Pulmonary artery endothelial cell (primary cell): Measurements from ENCODE around the gene SLC25A39. TPM values are rescaled to one million over a fixed set of nuclear protein-coding genes. Genes with fewer than 3 reads are reported as not detected.

Experiments
- DNase-seq: peaks from one replicate; pipeline ENCODE4 v3.0.0-alpha.2; 2011; ENCODE audit warnings: low read depth, low spot score
- total RNA-seq: library from RNA; depleted of rRNA; stranded (reverse); fragments of >200 nt; gene quantifications from 2 replicates; pipeline ENCODE4 v1.2.3, GENCODE V29; 2014

Gene SLC25A39
- total RNA-seq, 1 donor from 2014 or later: 78.9 TPM

GRCh38 chr17:44314869-44315661 lies 9.6 kb downstream of the SLC25A39 start:
- DNase-seq: no peak

- no peak for DNase-seq
These were observed 10.1 kb downstream of the SLC25A39 start for GRCh38 chr17:44314524-44314868.

GRCh38 chr17:44314031-44314430 lies 10.6 kb downstream of the SLC25A39 start:
- DNase-seq: no peak

GRCh38 chr17:44312396-44313104 lies 12.1 kb downstream of the SLC25A39 start:
- DNase-seq: no peak

- DNase-seq: no peak
These were observed 13.0 kb downstream of the SLC25A39 start for GRCh38 chr17:44311562-44312181.

GRCh38 chr17:44310609-44311376 lies 13.8 kb downstream of the SLC25A39 start:
- DNase-seq: no peak

GRCh38 chr17:44310188-44310587 lies 14.4 kb downstream of the SLC25A39 start:
- DNase-seq: no peak

- DNase-seq: no peak
These were observed 15.2 kb downstream of the SLC25A39 start for GRCh38 chr17:44309472-44309871.

- DNase-seq: no peak
These were observed 15.8 kb downstream of the SLC25A39 start for GRCh38 chr17:44308865-44309264.

- DNase-seq: no peak
These were observed 16.3 kb downstream of the SLC25A39 start, which contains the start of gene RUNDC3A for GRCh38 chr17:44308320-44308818. RUNDC3A (plus strand) TSS chr17:44308601; CDS start chr17:44308833, 232 bp downstream.

GRCh38 chr17:44307387-44308186 lies 17.0 kb downstream of the SLC25A39 start:
- no peak for DNase-seq

GRCh38 chr17:44304651-44305050 lies 20.0 kb downstream of the SLC25A39 start:
- DNase-seq: no peak

- DNase-seq: no peak
These were observed 26.6 kb downstream of the SLC25A39 start for GRCh38 chr17:44297975-44298374.

GRCh38 chr17:44293509-44294226 lies 31.0 kb downstream of the SLC25A39 start:
- DNase-seq: no peak

- no peak for DNase-seq
These were observed 37.0 kb downstream of the SLC25A39 start for GRCh38 chr17:44287651-44288050.

GRCh38 chr17:44284024-44284400 lies 40.6 kb downstream of the SLC25A39 start:
- DNase-seq: no peak

GRCh38 chr17:44283344-44284023 lies 41.1 kb downstream of the SLC25A39 start:
- no peak for DNase-seq

- no peak for DNase-seq
These were observed 42.4 kb downstream of the SLC25A39 start for GRCh38 chr17:44282264-44282663.

GRCh38 chr17:44281570-44281969 lies 43.1 kb downstream of the SLC25A39 start:
- no peak for DNase-seq
